Measurements from ENCODE around the gene ZNF76. TPM values are rescaled to one million over a fixed set of nuclear protein-coding genes. Genes with fewer than 3 reads are reported as not detected.

The ZNF76 gene
- total and polyA plus RNA-seq, 2 donors (not counting 3 experiments of a cell fraction or from before 2014, with no cell fraction given): 27.9 to 34.6 TPM

DNA sequence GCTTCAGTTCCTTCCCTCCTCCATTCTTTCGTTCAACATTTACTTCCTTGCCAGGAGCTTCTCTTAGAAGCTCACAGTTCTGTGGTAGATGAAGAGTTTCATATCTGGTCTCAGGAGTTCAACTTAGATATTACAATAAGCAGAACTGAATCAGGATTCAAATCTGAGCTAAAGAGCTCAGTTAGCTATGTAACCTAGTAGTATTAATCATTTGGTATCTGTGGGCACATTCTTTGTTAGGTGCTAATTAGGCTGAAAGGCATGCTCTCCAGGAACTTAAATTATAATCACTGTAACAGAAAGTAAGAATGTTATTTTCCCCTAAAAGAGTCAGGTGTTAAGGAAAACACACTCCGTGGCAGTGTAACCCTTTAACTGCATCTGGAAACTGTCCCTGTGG, 8.4 kb downstream of the ZNF76 start:
- no peak for TF ChIP-seq POLR2AphosphoS5 (IDR thresholded peaks at IDR 0.05; ENCODE audit: insufficient read depth, low read depth, low read length)
- TF ChIP-seq, protein P1, sequence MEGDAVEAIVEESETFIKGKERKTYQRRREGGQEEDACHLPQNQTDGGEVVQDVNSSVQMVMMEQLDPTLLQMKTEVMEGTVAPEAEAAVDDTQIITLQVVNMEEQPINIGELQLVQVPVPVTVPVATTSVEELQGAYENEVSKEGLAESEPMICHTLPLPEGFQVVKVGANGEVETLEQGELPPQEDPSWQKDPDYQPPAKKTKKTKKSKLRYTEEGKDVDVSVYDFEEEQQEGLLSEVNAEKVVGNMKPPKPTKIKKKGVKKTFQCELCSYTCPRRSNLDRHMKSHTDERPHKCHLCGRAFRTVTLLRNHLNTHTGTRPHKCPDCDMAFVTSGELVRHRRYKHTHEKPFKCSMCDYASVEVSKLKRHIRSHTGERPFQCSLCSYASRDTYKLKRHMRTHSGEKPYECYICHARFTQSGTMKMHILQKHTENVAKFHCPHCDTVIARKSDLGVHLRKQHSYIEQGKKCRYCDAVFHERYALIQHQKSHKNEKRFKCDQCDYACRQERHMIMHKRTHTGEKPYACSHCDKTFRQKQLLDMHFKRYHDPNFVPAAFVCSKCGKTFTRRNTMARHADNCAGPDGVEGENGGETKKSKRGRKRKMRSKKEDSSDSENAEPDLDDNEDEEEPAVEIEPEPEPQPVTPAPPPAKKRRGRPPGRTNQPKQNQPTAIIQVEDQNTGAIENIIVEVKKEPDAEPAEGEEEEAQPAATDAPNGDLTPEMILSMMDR (IDR thresholded peaks at IDR 0.05; ENCODE audit: extremely low read depth in 1 of 2, insufficient read depth in 1 of 2, low read depth in 1 of 2, low read length in 2 of 2): no peak
- TF ChIP-seq GATA2 (IDR thresholded peaks at IDR 0.05; ENCODE audit: insufficient read depth, insufficient read length, low read depth, low read length): no peak
- TF ChIP-seq EZH2 (IDR thresholded peaks at IDR 0.05; ENCODE audit: borderline replicate concordance, low read depth, low read length, severe bottlenecking): no peak
- TF ChIP-seq, protein P2, sequence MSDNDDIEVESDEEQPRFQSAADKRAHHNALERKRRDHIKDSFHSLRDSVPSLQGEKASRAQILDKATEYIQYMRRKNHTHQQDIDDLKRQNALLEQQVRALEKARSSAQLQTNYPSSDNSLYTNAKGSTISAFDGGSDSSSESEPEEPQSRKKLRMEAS (IDR thresholded peaks at IDR 0.05; ENCODE audit: insufficient read depth, insufficient read length): no peak
- no peak for TF ChIP-seq MYC (IDR thresholded peaks at IDR 0.05; ENCODE audit: low read depth, low read length)
- no peak for TF ChIP-seq POLR2A (IDR thresholded peaks at IDR 0.05; ENCODE audit: low read depth, low read length)
- TF ChIP-seq JUN (IDR thresholded peaks at IDR 0.05; ENCODE audit: borderline replicate concordance, insufficient read depth, insufficient read length, low read depth): no peak
- TF ChIP-seq FOS (IDR thresholded peaks at IDR 0.05; ENCODE audit: borderline replicate concordance, insufficient read depth, low read length): no peak
- dilution Hi-C loops (cut with MboI; ENCODE audit: extremely low pct_ligation_motif_present, low sequenced_read_pairs): no loop called here

More for the DNA sequence above, 8.4 kb downstream of the ZNF76 start:
- Histone ChIP-seq H3K9me3 (replicated peaks; ENCODE audit: control insufficient read depth, insufficient read depth, low read length) (no peaks in the 10 kb centered on the region), H3K9me1 (replicated peaks; ENCODE audit: control insufficient read depth, extremely low read depth, insufficient read depth, low read length) (no peaks in the 10 kb centered on the region), H3K4me3 (replicated peaks in 1 of 3; ENCODE audit: insufficient read depth in 1 of 3, low read depth in 1 of 3, low read length in 3 of 3) (no peak overlapping the region), H3K27ac (ENCODE audit: insufficient read depth, low read depth, low read length) (no peak overlapping the region), H3K79me2 (ENCODE audit: control insufficient read depth, insufficient read depth, low read length) (no peaks in the 10 kb centered on the region), H3K36me3 (ENCODE audit: control insufficient read depth in 2 of 2, extremely low read depth in 1 of 2, insufficient read depth in 2 of 2, low read length in 2 of 2) (no peaks in the 10 kb centered on the region), H3K4me1 (ENCODE audit: control insufficient read depth, extremely low read depth, insufficient read depth, low read length) (no peaks in the 10 kb centered on the region), H3K27me3 (ENCODE audit: control insufficient read depth in 2 of 2, insufficient read depth in 2 of 2, low read length in 2 of 2) (no peaks in the 10 kb centered on the region), H3K4me2 (ENCODE audit: insufficient read depth, low read length) (no peak overlapping the region), H3K9ac (replicated peaks; ENCODE audit: extremely low read depth, insufficient read depth, low read length) (no peak overlapping the region), H2AFZ (ENCODE audit: low read depth, low read length) (no peak overlapping the region), H4K20me1 (replicated peaks; ENCODE audit: control insufficient read depth, extremely low read depth, insufficient read depth, low read length) (no peaks in the 10 kb centered on the region)
- FAIRE-seq (no peak), DNase-seq (ENCODE audit: low read depth, low spot score) (no peak)
- intact Hi-C loops (cut with micrococcal nuclease): no loop called here
- ChIA-PET POLR2A (no interaction called here), CTCF (interaction anchor here (1.1 kb wide), 2 partner anchors 9 to 12 kb away, joined by 3 to 4 read pairs; partner anchors contain the start of gene ZNF76)
- no TSS peak for BruUV-seq (replicated peaks)
